HG02981 (cell line): Measurements from ENCODE around the gene CTDSPL.
"Not testable (repeated sequence)": the region's sequence is repeated elsewhere in the genome, so short reads cannot be mapped to it uniquely, and the experiment has no call there.

Experiments used
- ATAC-seq: cut with Tn5 transposase; IDR thresholded peaks from one replicate; pipeline ENCODE4 v1.9.1; 2021; ENCODE audit warnings: mild to moderate bottlenecking, moderate library complexity; ENCODE audit not compliant: unreplicated experiment

CTDSPL gene

GRCh38 chr3:38031022-38031994 lies 169.6 kb downstream of the CTDSPL start:
- no peak for ATAC-seq

- no peak for ATAC-seq
Observed at GRCh38 chr3:38032328-38032865, 170.7 kb downstream of the CTDSPL start.

GRCh38 chr3:38033586-38033985 lies 171.9 kb downstream of the CTDSPL start:
- not testable (repeated sequence) for ATAC-seq
